CD4-positive, alpha-beta memory T cell (primary cell): ENCODE results near the gene KIF1C. TPM values are rescaled to one million over a fixed set of nuclear protein-coding genes. Genes with fewer than 3 reads are reported as not detected.

Experiments
- CTCF ChIA-PET: fragments of 350-600 bp; sonication (Branson Sonifier 250); formaldehyde crosslinking; loops from one replicate; lab custom pipeline; 2021; ENCODE audit warnings: inconsistent platforms; ENCODE audit not compliant: partially characterized antibody; lab: Charles Lee
- POLR2A ChIA-PET: fragments of 350-600 bp; sonication (Branson Sonifier 250); formaldehyde crosslinking; loops from one replicate; lab custom pipeline; 2021; ENCODE audit not compliant: partially characterized antibody; lab: Charles Lee
- DNase-seq, 5 donors: peaks; one replicate each; pipeline versions ENCODE4 v3.0.0 to v3.0.0-alpha.2; 2020 to 2022; ENCODE audit warnings: mixed read lengths in 1 of 5
- H3K27ac ChIP-seq: one replicate; pipeline ENCODE4 v1.7.0; 2013; ENCODE audit warnings: low read depth, low read length
- H3K27me3 ChIP-seq: 2 replicates; pipeline ENCODE4 v1.7.0; 2013; ENCODE audit warnings: mild to moderate bottlenecking, low read length, moderate library complexity; ENCODE audit not compliant: insufficient read depth
- H3K36me3 ChIP-seq: 2 replicates; pipeline ENCODE4 v1.7.0; 2013; ENCODE audit warnings: mild to moderate bottlenecking, low read length, moderate library complexity; ENCODE audit not compliant: insufficient read depth
- H3K4me1 ChIP-seq: 2 replicates; pipeline ENCODE4 v1.7.0; 2013; ENCODE audit warnings: mild to moderate bottlenecking, low read length, moderate library complexity; ENCODE audit not compliant: insufficient read depth
- H3K4me3 ChIP-seq, 2 donors: one replicate each; pipeline ENCODE4 v1.7.0; 2013; ENCODE audit warnings: low read length in 2 of 2, mild to moderate bottlenecking in 1 of 2
- H3K9me3 ChIP-seq, 2 donors: one replicate each; pipeline ENCODE4 v1.7.0; 2013; ENCODE audit warnings: low read length in 2 of 2, control low read depth in 1 of 2; ENCODE audit not compliant: control insufficient read depth in 1 of 2
- H3K27ac Mint-ChIP-seq, 7 donors: one replicate each; pipeline ENCODE4 v1.8.0; 2020 to 2021; ENCODE audit warnings: mixed read lengths in 7 of 7, mild to moderate bottlenecking in 6 of 7, inconsistent platforms in 3 of 7, moderate library complexity in 3 of 7
- H3K27me3 Mint-ChIP-seq, 2 donors: one replicate each; pipeline ENCODE4 v1.8.0; 2020 to 2021; ENCODE audit warnings: mixed read lengths in 2 of 2
- H3K36me3 Mint-ChIP-seq, 2 donors: one replicate each; pipeline ENCODE4 v1.8.0; 2020 to 2021; ENCODE audit warnings: mixed read lengths in 2 of 2, inconsistent platforms in 1 of 2, mild to moderate bottlenecking in 1 of 2
- H3K4me1 Mint-ChIP-seq, 4 donors: one replicate each; pipeline ENCODE4 v1.8.0; 2020 to 2021; ENCODE audit warnings: mixed read lengths in 4 of 4, mild to moderate bottlenecking in 1 of 4
- H3K4me3 Mint-ChIP-seq, 8 donors: one replicate each; pipeline ENCODE4 v1.8.0; 2020 to 2021; ENCODE audit warnings: mixed read lengths in 8 of 8, mild to moderate bottlenecking in 7 of 8, moderate library complexity in 6 of 8, inconsistent platforms in 3 of 8
- H3K9me3 Mint-ChIP-seq, 8 donors: one replicate each; pipeline ENCODE4 v1.8.0; 2020 to 2021; ENCODE audit warnings: mixed read lengths in 8 of 8, mild to moderate bottlenecking in 5 of 8, inconsistent platforms in 3 of 8, moderate library complexity in 1 of 8
- intact Hi-C: fragments of 100-400 bp; cut with micrococcal nuclease; formaldehyde crosslinking; loops from one replicate; pipeline ENCODE4 v1.15.1; 2023
- polyA plus RNA-seq, 2 donors: library from polyadenylated mRNA; unstranded; fragments of 300-500 nt; fragmentation: Illumina TruSeq; gene quantifications; one replicate each; pipeline ENCODE4 v1.2.3, GENCODE V29; 2021
- total RNA-seq, 2 experiments: library from RNA; stranded (reverse); gene quantifications; one replicate each; pipeline ENCODE4 v1.2.3, GENCODE V29; 2021

The KIF1C gene
- total RNA-seq (10 to 100 TPM; 29.8 to 36.9 TPM), polyA plus RNA-seq (10 to 100 TPM in 1 of 2 donors, 1 to 10 TPM in 1; 1.8 to 10.8 TPM)

DNA sequence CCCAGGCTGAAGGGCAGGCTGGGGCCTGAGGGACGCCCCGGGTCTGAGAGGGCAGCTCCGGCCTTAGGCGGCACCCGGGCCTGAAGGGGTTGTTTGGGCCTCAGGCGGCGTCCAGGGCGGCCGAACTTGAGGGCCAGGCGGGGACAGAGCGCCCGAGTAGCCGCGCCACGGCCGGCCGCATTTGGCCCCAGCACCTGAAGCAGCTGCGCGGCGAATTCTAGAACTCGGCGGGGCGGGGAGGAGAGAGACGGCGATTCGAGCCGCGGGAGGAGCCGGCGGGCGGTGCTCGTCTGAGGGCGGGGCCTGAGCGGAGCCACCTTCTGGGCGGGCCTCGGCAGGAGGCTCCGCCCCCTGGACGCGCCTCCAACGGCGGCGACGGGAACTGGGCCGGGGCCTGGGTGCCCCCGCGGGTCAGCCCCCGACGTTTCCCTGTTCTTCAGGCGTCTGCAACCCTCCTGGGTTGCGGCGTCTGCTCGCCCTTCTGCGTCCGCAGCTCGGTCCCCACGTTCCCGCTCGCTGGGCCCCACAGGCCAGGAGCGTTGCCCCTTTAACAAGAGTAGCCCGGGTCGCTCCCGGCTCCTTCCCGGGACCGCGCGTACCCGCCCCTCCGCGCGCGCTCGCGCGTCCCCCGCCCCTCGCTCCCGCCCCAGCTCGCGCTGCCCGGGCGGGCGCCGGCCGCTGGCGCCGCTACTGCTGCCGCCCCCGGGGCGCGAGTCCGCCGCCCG is at the start of gene KIF1C, which contains the start of gene INCA1:
TSS of gene KIF1C (plus strand) at position 649 of the 725 bp plus-strand sequence. CDS start 2,297 bp downstream, outside the sequence.
TSS of gene INCA1 (minus strand) at position 221 of the 725 bp plus-strand sequence. CDS start 3,085 bp downstream, outside the sequence.
- CTCF ChIA-PET: interaction anchor here (0.9 to 2.9 kb wide), 6 partner anchors 10 to 88 kb away, joined by 3 to 16 read pairs (median 4); partner anchors contain the start of gene CAMTA2
- Mint-ChIP-seq H3K4me1 (peaks cover 10 to 42% (median 24%) of the 10 kb centered on the region in 4 donors), H3K9me3 (no peaks in the 10 kb centered on the region), H3K36me3 (peaks cover 10 to 25% of the 10 kb centered on the region in 2 donors), H3K27ac (peak within 1 kb of the TSS; percentile 75 to 94 (median 87)), H3K27me3 (no peaks in the 10 kb centered on the region), H3K4me3 (peak within 1 kb of the TSS; percentile 78 to 91 (median 84))
- Histone ChIP-seq H3K36me3 (peaks cover 11% of the 10 kb centered on the region), H3K4me1 (peaks cover 22% of the 10 kb centered on the region), H3K27me3 (no peaks in the 10 kb centered on the region), H3K9me3 (no peaks in the 10 kb centered on the region), H3K4me3 (peak within 1 kb of the TSS; percentile 36 to 72), H3K27ac (peak within 1 kb of the TSS; percentile 79)
- POLR2A ChIA-PET: interaction anchor here (0.6 to 3.3 kb wide), 25 partner anchors 10 to 854 kb away, joined by 3 to 64 read pairs (median 5); partner anchors contain the start of genes CAMTA2, CHRNE, PFN1 and RNF167
- intact Hi-C loops: loop anchor here (1.0 to 5.0 kb wide), 4 partner anchors 10 to 285 kb away; partner anchors contain the start of genes ARRB2, CAMTA2, PFN1 and RNF167
- DNase-seq: peak; percentile 88 to 94 (median 92)

DNA sequence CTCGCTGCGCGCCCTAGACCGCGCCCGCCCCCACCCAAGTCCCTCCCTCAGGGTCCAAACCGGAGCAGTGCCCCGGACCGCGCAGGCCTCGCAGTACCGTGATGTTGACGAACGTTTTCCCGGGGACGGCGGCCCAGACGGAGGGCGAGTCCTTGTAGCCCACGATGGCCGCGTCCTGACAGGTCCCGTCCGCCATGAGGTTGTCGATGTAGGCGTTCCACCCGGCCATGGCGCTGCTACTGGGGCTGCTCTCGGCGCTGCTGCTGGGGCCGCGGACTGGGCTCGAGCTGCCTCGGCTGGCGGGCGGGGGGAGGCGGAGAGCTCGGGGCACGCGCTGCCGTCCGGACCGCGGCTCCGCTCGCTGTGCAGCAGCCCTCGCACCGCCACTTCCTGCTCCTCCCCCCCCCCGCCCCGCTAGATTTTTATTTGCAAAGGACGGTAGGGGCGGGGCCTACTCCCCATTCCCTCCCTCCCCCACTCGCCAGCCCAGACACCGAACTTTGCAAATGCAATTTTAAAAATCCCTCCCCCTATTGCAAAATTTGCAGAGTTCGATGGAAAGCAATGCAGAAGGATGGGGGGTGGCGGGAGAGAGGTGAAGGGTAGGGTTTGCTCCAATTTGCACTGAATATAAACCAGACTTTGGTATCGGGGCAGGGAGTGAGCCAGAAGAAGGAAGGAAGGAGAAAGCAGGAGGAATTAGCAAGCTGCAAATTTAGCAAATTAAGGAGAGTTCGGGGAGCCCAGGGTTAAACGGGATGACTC is 49.4 kb upstream of the KIF1C start, which contains the start of gene PFN1:
TSS of gene PFN1 (minus strand) at position 365 of the 765 bp plus-strand sequence. CDS start at position 229, 136 bp downstream.
- ChIA-PET CTCF (interaction anchor here (0.8 to 2.9 kb wide), 2 partner anchors 19 to 39 kb away, joined by 3 to 15 read pairs; partner anchors contain the start of gene SPAG7), POLR2A (interaction anchor here (0.8 to 25.3 kb wide), 22 partner anchors 9 to 805 kb away, joined by 3 to 973 read pairs (median 6); partner anchors contain the start of genes ARRB2, C17orf107, CAMTA2 and CHRNE)
- Histone ChIP-seq H3K27ac (peak within 1 kb of the TSS; percentile 94), H3K27me3 (no peaks in the 10 kb centered on the region), H3K4me3 (peak within 1 kb of the TSS; percentile 76 to 94), H3K9me3 (no peaks in the 10 kb centered on the region), H3K4me1 (peaks cover 49% of the 10 kb centered on the region), H3K36me3 (peaks cover 30% of the 10 kb centered on the region)
- peak; percentile 90 to 94 (median 91) for DNase-seq
- intact Hi-C loops: loop anchor here (1.0 to 2.0 kb wide), 3 partner anchors 8 to 238 kb away; partner anchors contain the start of genes ARRB2, INCA1, KIF1C and RNF167
- Mint-ChIP-seq H3K4me1 (peaks cover 25 to 66% (median 43%) of the 10 kb centered on the region in 4 donors), H3K9me3 (peaks cover 0 to 2% (median 0%) of the 10 kb centered on the region in 8 donors), H3K4me3 (peak within 1 kb of the TSS; percentile 95 to 100 (median 99)), H3K36me3 (peaks cover 31 to 42% of the 10 kb centered on the region in 2 donors), H3K27ac (peak within 1 kb of the TSS; percentile 92 to 100 (median 98)), H3K27me3 (no peaks in the 10 kb centered on the region)

DNA sequence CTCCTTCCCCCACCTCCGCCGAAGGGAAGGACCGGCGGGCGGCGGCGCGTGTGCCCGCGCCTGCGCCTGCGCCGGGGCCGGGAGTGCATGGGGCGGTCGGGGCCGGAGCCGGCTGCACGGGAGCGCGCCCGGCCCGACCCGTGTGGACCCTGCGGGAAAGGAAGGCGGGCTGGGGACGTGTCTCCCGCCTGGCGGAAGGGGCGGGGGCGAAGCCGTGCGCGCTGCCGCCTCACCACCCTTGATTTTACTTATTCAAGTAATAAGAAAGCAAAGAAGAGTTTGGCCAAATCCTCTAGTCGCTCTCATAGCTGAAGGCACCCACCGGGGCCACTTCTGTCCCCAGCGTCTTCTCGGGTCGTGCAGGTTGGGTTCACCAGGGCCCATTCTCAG is 48.8 kb upstream of the KIF1C start:
- no peaks in the 10 kb centered on the region for H3K27me3 Mint-ChIP-seq
- Histone ChIP-seq H3K9me3 (no peaks in the 10 kb centered on the region), H3K27ac (peak overlapping the region; percentile 94), H3K27me3 (no peaks in the 10 kb centered on the region), H3K36me3 (peaks cover 27% of the 10 kb centered on the region), H3K4me3 (peak overlapping the region; percentile 61 to 94), H3K4me1 (peaks cover 43% of the 10 kb centered on the region)
- peak in 4 of 5 donors; percentile 78 to 82 (median 80) for DNase-seq
- peak overlapping the region; percentile 92 to 100 (median 98) for H3K27ac Mint-ChIP-seq
- H3K36me3 Mint-ChIP-seq: peaks cover 31 to 40% of the 10 kb centered on the region in 2 donors
- CTCF ChIA-PET: interaction anchor here (0.8 to 2.9 kb wide), 2 partner anchors 18 to 40 kb away, joined by 3 to 15 read pairs; partner anchors contain the start of gene SPAG7
- H3K4me1 Mint-ChIP-seq: peaks cover 24 to 63% (median 39%) of the 10 kb centered on the region in 4 donors
- intact Hi-C loops: loop anchor here (1.0 to 2.0 kb wide), 4 partner anchors 9 to 238 kb away; partner anchors contain the start of genes ARRB2, INCA1, KIF1C and RNF167
- POLR2A ChIA-PET: interaction anchor here (0.7 to 25.3 kb wide), 16 partner anchors 9 to 238 kb away, joined by 3 to 973 read pairs (median 7); partner anchors contain the start of genes ARRB2, C17orf107, CAMTA2 and CHRNE
- peaks cover 0 to 2% (median 0%) of the 10 kb centered on the region in 8 donors for H3K9me3 Mint-ChIP-seq
- peak overlapping the region; percentile 95 to 100 (median 99) for H3K4me3 Mint-ChIP-seq

DNA sequence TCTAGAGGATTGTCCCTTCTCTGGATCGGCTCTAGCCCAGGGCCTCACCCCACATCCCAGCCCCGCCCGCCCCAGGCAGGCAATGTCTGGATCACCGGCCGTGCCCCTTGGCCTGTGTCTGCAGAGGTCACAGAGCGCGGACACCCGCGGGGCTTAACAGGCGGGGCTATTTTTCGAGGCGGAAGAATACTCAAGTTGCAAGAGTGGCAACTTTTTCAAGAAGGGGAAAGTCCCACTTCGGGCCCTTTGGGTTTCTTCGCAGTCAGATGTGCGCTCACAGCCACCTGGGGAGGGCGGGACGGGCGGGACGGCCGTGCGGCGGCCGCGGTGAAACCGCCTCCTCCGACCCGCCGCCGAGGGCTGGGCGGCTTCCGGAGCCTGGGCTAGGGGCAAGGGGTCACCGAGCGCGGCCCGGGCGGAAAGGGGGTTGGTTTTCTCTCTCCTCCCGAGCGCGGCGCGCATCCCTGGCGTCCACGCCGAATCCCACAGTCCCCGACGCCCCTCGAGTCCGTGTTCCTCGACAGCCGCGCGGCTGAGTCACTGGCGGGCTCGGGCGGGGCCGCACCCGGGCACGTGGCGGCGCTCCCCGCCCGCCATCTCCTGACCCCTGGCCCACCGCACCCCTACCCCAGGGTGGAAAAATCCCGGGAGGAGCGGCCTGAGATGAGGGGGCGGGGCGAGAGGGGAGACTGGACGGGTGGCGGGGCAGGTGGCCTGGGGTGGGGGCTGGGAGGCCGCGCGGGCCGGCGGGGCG is 48.3 kb upstream of the KIF1C start:
- CTCF ChIA-PET: interaction anchor here (0.9 to 2.9 kb wide), 3 partner anchors 16 to 18 kb away, joined by 3 to 15 read pairs (median 5); partner anchors contain the start of gene SPAG7
- DNase-seq: peak; percentile 81 to 89 (median 82)
- peaks cover 25 to 35% of the 10 kb centered on the region in 2 donors for H3K36me3 Mint-ChIP-seq

DNA sequence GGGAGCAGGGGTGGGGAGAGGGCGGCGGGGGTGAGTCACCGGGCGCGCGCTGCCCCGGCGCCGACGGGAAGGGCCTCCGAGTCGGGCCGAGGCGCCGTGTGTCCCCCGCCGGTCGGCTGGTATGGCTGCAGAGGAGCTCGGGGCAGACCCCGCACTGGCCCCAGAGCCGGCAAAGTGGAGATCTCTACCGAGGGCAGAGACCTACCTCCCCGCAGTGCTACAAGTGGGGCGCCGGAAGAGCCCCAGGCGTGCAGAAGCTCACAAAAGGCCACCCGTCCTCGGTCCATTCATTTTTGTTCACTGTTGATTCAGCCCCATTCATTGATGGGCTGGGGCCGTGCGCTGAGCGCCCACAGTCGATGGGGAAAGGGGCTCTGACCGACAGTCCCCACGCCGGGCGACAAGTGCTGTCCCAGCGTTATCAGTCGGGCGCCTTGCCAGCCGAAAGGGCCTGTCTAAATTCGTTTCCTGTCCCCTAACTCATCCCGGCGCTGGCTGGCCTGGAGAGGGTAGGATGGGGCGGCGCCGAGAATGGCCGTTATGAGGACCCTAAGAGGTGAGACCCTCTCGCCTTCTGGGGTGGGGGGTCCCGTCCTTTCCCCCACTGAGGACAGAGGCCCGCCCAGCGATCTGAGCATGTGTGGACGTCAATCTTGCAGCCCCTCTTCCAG is 47.5 kb upstream of the KIF1C start:
- POLR2A ChIA-PET: interaction anchor here (0.9 to 25.3 kb wide), 6 partner anchors 11 to 807 kb away, joined by 4 to 973 read pairs (median 6); partner anchors contain the start of genes CAMTA2, CYB5D2, INCA1 and KIF1C

More for the DNA sequence above, 48.3 kb upstream of the KIF1C start:
- Histone ChIP-seq H3K36me3 (peaks cover 27% of the 10 kb centered on the region), H3K27ac (peak overlapping the region; percentile 94), H3K9me3 (no peaks in the 10 kb centered on the region), H3K4me1 (peaks cover 37% of the 10 kb centered on the region), H3K4me3 (peak overlapping the region in 1 of 2 donors; percentile 94), H3K27me3 (no peaks in the 10 kb centered on the region)
- intact Hi-C loops: loop anchor here (1.0 to 2.0 kb wide), 2 partner anchors 18 to 239 kb away; partner anchors contain the start of genes ARRB2 and SPAG7
- Mint-ChIP-seq H3K9me3 (peaks cover 0 to 2% (median 0%) of the 10 kb centered on the region in 8 donors), H3K4me1 (peaks cover 20 to 61% (median 34%) of the 10 kb centered on the region in 4 donors), H3K27ac (peak overlapping the region; percentile 84 to 95 (median 91)), H3K4me3 (peak overlapping the region; percentile 85 to 100 (median 99)), H3K27me3 (no peaks in the 10 kb centered on the region)
- POLR2A ChIA-PET: interaction anchor here (0.7 to 25.3 kb wide), 16 partner anchors 10 to 164 kb away, joined by 3 to 973 read pairs (median 6); partner anchors contain the start of genes CAMTA2, CHRNE, GP1BA and INCA1

More for the DNA sequence above, 47.5 kb upstream of the KIF1C start:
- peaks cover 21% of the 10 kb centered on the region for H3K36me3 ChIP-seq
- peak overlapping the region; percentile 94 for H3K27ac ChIP-seq
- CTCF ChIA-PET: interaction anchor here (0.9 to 3.1 kb wide), 5 partner anchors 13 to 41 kb away, joined by 3 to 11 read pairs (median 8); partner anchors contain the start of gene SPAG7
- H3K4me1 ChIP-seq: peaks cover 30% of the 10 kb centered on the region
- Mint-ChIP-seq H3K4me3 (peak overlapping the region; percentile 80 to 87 (median 83)), H3K36me3 (peaks cover 20 to 27% of the 10 kb centered on the region in 2 donors), H3K27me3 (no peaks in the 10 kb centered on the region), H3K4me1 (peaks cover 13 to 54% (median 27%) of the 10 kb centered on the region in 4 donors), H3K27ac (peak overlapping the region; percentile 84 to 93 (median 91)), H3K9me3 (peaks cover 0 to 2% (median 0%) of the 10 kb centered on the region in 8 donors)
- no peaks in the 10 kb centered on the region for H3K27me3 ChIP-seq
- H3K4me3 ChIP-seq: peak overlapping the region in 1 of 2 donors; percentile 94
- DNase-seq: peak in 2 of 5 donors; percentile 35
- intact Hi-C loops: no loop called here
- H3K9me3 ChIP-seq: no peaks in the 10 kb centered on the region
